GM21737 (cell line): ENCODE results near the gene HECTD4.
"Not testable (repeated sequence)": the region's sequence is repeated elsewhere in the genome, so short reads cannot be mapped to it uniquely, and the experiment has no call there.

Source experiments
- ATAC-seq: cut with Tn5 transposase; IDR thresholded peaks from one replicate; pipeline ENCODE4 v1.9.1; 2021; ENCODE audit warnings: mild to moderate bottlenecking, moderate library complexity; ENCODE audit not compliant: unreplicated experiment

The HECTD4 gene

GRCh38 chr12:112359290-112359689 lies 22.9 kb downstream of the HECTD4 start:
- ATAC-seq: no peak

- no peak for ATAC-seq
These were observed 25.0 kb downstream of the HECTD4 start for GRCh38 chr12:112357214-112357613.

GRCh38 chr12:112354399-112354798 lies 27.8 kb downstream of the HECTD4 start:
- ATAC-seq: no peak

- no peak for ATAC-seq
These were observed 28.8 kb downstream of the HECTD4 start for GRCh38 chr12:112353393-112353792.

- ATAC-seq: no peak
These were observed 29.3 kb downstream of the HECTD4 start for GRCh38 chr12:112352921-112353320.

DNA sequence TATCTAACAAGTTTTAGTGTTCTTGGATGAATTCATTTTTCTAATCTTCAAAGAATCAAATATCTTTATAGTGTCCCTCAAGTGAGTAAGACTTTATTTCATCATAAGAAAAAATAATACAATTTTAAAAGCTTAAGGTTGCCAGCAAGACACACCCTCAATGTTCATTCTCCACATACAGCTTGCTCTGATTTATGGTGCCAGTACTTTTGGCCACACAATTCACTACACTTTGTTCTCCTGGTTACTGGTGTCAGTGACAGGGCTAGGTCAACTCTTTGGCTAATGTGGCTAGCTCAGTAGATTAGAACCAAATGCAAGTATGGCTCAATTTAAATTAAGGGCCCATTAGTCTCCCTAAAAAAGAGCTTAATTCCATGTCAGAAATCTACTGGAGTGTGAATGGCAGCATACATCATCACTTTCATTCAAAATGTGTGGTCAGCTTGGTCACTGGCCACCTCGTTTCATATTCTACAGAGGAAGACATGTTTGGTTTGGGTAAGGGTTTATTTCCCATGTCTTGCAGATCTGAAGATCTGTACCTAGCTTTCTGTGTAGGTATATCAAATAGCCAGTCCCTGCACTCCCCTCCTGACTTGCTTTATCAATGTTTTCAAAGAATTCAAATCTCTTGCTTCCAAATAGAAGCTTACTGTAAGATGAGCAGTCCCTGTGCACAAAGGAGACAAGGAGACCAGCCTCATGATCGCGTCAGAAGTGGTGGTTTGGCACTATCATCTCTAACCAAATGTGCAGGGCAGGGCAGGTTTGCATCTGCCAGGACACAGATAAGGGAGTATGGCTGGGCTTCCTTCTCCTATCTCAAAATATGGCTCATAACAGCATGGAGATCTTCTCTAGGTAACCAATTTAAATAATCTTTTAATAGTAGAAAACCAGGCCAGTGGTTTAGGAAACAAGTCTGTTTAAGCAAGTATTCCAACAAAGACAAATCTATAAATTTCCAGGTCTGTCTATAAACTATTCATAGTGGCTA lies 31.3 kb downstream of the HECTD4 start:
- no peak for ATAC-seq

GRCh38 chr12:112349431-112349830 lies 32.8 kb downstream of the HECTD4 start:
- no peak for ATAC-seq

- ATAC-seq: not testable (repeated sequence)
These were observed 33.3 kb downstream of the HECTD4 start for GRCh38 chr12:112348926-112349325.

DNA sequence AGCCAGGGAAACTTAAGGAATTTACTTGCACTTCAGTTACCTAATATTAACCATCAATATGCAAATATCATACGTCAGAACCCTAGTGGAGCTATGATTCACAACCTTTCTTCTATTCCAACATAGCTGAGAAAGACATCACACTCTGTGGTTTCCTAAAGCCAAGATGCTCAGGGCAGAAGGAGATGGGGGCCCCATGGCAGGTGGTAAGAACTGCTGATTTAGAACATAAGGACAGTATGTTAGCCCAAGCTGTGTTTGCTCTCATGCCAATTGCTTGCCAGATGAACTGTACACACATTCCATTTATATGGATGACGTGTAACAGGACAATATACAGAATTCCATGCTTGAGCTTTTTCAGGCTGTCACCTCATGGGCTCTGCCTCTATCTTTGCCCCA lies 34.6 kb downstream of the HECTD4 start:
- ATAC-seq: no peak

DNA sequence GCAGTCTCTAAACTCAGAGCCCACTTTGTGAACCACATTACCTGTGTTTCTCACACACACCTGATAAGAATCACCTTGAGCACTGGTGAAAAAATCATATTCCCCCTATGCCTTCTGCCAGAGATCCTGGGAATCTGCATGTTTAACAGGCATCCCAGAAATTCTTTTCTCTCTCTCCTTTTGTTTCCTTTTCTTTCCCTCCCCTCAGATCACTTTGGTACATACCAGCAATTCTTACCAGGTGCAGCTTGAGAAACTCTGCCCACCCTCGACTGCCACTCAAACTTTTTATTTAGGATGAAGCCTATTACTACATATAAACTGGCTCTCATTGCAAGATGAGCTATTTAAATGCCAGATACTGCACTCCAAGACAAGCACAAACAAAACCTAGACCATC lies 36.0 kb downstream of the HECTD4 start:
- no peak for ATAC-seq

GRCh38 chr12:112344220-112344619 lies 38.0 kb downstream of the HECTD4 start:
- no peak for ATAC-seq

DNA sequence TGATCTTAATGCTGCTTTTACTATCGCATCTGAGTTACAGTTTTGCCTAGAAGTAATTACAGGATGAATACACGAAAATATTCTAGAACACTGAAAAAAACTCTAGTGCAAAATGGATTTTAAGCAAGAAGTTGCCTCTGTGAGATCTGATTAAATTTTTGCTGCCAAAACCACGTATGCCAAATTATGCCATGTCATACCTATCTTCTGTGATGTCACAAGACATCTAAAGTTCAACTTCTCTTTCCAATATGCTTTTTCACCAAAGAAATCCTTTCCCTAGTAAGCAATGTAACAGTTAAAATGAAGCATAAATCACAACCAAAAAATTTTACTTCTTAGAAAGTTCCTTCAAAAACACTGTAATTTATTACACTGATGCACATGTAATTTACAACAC lies 39.6 kb downstream of the HECTD4 start:
- no peak for ATAC-seq

DNA sequence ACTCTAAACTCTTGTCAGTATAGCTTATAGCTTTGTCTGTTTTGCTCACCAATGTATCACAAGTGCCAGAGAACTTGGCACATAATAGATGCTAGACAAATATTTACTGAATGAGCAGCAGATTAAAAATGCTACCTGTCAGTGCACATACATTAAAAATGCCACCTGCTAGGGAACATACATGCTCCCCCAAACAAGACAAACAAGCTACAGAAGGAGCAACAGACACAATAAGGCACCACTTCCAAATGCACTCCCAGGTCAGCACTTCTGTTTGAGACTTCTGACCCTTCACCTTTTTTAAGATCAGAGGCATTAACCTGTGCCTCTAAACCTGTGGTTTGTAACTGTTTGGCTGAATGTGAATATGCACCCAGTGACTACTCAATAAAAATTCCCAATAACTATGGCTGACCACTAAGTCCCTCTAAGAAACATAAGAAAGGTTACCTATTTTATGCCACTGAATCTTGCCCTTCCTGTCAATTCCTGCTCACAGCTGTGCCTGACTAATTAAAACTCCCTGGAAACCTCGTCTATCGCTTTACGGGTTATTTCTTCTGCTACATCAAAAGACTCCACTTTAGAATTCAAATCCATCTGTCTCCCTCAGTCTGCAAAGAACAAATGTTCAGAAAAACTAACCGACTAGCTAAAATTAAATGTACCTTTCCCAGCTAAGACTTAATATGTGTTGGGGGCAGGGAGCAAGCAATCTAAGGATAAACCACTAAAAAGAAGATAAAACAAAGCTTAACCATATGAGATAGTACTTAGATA lies 41.0 kb downstream of the HECTD4 start:
- ATAC-seq: no peak

DNA sequence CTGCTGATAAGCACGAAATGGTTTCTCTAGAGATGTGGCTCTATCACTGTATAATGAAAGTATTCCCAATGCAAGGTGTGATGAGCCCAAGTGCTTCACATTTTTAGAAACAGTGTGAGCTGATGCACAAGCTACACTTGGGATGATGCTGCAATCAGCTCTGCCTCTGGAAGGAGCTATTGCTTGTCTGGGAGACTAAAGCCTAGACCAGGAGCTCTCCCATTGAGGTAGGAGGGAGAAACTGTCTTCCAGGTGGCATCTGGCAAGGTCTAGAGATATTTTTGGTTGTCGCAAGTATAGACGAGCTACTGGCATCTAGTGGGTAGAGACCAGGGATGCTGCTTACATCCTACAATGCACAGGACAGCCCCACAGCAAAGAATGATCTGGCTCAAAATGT lies 42.0 kb downstream of the HECTD4 start:
- no peak for ATAC-seq

DNA sequence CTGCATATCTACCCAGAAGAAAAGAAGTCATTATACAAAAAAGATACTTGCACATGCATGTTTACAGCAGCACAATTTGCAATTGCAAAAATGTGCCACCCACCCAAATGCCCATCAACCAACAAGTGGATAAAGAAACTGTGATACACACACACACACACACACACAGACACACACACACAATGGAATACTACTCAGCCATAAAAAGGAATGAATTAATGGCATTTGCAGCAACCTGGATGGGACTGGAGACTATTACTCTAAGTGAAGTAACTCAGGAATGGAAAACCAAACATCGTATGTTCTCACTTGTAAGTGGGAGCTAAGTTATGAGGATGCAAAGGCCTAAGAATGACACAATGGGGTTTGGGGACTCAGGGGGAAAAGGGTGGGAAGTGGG lies 47.2 kb downstream of the HECTD4 start:
- not testable (repeated sequence) for ATAC-seq

GRCh38 chr12:112333019-112333418 lies 49.2 kb downstream of the HECTD4 start:
- no peak for ATAC-seq

DNA sequence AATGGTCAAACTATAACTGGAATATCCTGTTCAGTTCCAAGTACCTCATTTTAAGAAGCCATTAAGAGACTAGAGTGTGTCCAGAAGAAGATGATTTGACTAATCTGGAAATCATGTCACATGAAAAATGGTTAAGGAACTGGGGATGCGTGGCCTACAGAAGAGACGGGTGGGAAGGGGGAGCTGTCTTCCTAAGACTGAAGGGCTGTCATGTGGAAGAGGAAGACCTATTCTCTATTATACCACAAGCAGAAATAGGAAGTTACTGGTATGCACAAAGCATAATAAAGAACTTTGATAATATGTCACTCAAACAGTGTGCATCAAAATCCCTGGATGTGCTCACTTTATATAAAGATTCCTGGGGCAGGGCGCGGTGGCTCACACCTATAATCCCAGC lies 50.3 kb downstream of the HECTD4 start:
- no peak for ATAC-seq

DNA sequence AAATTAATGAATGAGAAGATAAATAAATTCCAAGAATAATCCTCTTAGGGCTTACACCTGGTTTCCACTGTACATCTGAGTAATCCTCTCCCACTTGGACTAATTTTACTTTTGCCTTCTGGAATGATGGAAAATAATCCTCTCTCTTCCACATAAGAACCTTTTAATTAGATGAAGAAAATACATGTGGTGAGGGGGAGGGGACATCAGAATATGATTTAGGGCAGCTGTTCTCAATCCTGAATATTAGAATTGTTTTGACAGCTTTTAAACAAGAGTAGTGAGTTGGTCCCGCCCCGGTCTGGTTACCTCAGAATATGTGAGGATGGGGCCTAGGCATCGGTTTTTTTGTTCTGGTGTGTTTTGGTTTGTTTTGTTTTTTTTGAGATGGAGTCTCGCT lies 51.5 kb downstream of the HECTD4 start:
- no peak for ATAC-seq

DNA sequence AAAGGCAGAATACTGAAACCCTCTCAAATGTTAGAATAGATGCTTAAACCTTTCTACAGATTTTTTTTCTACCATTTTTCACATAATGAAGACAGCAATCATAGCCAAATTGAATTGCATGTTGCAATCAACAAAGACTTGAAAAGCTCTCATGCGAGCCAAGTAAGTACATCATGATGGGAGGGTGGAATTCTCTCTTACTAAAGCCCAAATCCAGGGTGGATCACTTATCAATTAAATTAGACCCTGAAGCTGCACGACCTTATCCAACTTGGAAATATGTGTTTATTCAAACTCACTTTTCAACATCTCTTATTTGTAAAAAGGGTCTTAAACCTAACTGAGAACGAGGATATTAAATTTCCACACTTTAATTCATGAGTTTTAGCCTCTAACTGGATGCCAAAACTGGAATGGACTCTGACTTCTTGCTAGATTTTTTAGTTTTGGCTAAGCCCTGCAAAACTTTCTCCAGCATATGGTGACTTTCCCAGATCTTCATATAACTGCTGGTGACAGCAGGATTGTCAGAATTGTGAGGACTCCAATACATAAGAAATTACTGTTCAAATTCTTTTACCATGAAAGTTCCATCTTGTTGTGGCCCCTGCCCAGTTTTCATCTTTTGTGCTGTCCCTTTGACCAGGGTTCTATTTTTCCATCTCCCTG lies 53.6 kb downstream of the HECTD4 start:
- no peak for ATAC-seq

- ATAC-seq: no peak
These were observed 54.9 kb downstream of the HECTD4 start for GRCh38 chr12:112327209-112327938.
